ENCODE measurements around the gene SRD5A1.
"Not testable (repeated sequence)": the region's sequence is repeated elsewhere in the genome, so short reads cannot be mapped to it uniquely, and the experiment has no call there.

The SRD5A1 gene

DNA sequence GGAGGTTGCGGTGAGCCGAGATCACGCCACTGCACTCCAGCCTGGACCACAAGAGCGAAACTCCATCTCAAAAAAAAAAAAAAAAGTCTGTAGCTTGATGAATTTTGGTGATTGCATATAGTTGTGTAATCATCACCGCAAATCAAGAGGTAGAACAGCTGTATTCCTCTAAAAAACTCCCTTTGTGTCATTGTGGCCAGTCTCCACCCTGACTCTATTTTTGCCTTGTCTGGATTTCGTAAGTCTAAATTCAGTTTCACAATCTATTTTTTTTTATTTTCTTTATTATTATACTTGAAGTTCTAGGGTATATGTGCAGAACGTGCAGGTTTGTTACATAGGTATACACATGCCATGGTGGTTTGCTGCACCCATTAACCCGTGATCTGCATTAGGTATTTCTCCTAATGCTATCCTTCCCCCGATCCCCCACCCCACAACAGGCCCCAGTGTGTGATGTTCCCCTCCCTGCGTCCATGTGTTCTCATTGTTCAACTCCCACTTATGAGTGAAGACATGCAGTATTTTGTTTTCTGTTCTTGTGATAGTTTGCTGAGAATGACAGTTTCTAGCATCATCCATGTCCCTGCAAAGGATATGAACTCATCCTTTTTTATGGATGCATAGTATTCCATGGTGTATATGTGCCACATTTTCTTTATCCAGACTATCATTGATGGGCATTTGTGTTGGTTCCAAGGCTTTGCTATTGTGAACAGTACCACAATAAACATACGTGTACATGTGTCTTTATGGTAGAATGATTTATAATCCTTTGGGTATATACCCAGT is 12.5 kb downstream of the SRD5A1 start:
- not testable (repeated sequence) for DNase-seq (ENCODE audit: low spot score)

DNA sequence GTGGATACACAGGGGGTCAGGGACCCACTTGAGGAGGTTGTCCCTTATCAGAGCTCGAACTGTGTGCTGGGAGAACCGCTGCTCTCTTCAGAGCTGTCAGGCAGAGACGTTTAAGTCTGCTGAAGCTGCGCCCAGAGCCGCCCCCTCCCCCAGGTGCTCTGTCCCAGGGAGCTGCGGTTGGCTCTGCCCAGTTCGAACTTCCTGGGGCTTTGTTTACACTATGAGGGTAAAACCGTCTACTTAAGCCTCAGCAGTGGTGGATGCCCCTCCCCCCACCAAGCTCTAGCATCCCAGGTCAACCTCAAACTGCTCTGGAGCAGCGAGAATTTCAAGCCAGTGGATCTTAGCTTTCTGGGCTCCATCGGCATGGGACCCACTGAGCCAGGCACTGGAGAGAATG is 15.9 kb downstream of the SRD5A1 start:
- no peak for DNase-seq (ENCODE audit: low spot score)

DNA sequence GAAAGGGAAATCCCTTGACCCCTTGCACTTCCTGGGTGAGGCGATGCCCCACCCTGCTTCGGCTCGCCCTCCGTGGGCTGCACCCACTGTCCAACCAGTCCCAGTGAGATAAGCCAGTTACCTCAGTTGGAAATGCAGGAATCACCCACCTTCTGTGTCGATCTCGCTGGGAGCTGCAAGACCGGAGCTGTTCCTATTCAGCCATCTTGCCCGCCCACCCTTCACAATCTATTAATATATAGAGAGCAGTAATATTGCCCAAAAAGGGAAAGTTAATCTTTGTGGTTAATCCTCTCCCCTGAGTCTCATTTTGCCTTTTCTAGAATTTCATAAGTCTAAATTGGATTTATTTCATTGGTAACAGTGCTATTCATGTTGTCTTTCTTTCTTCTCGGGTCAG is 16.4 kb downstream of the SRD5A1 start:
- no peak for DNase-seq (ENCODE audit: low spot score)

DNA sequence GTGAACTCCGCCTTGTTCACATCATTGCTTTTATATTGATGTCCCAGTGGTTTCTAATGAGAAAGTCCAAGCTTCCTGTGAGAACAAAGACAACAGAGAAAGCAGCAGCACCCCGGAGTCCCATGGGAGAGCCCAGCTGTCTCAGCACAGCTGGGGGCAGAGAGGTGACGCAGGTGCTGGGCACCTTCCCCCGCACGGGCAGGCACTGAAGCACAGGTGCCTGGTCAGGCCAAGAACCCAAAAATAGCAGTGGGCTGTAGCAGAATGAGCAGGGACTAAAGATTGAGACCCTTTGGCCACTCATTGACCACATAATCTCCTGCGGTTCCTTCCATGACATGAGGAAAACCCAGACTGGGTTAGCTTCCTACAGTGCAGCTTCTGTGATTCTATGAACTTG is 18.8 kb downstream of the SRD5A1 start:
- no peak for DNase-seq (ENCODE audit: low spot score)

DNA sequence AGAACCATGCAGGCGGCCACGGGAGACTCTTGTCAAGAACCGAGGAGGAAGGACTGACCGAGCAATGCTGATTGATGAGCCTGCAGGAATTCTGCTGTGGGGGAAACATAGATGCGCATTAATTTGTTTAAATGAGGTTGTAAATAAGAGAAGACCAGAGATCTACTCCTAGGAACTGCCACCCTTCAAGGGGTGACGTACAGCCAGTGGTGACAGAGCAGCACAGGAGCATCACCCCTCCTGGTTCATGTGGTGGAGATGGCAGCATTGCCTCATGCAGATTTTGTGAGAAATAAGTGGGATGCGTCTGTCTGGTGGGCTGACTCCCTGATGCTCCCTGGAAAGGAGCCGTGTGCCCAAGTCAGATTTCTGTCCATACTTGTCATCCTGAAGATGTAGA is 22.2 kb downstream of the SRD5A1 start:
- DNase-seq (ENCODE audit: low spot score), result no peak

DNA sequence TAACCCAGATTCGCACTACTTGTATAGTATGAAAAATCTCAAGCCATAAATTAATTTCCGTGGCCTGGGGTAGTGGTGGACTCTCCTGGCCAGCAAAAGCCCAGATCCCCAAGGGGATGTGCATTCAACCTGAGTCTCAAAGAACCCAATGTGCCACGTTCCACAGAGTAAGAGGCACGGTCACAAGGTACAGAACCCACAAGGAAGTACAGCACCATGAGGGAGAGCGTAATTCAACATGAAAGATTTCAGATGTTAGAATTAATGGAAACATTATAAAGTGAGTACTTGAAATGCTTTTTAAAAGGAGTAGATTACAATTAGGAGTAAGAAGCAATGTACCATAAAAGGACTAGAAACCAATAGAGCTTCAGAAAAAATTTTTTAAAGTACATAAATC is 23.4 kb downstream of the SRD5A1 start:
- DNase-seq (ENCODE audit: low spot score), result no peak

DNA sequence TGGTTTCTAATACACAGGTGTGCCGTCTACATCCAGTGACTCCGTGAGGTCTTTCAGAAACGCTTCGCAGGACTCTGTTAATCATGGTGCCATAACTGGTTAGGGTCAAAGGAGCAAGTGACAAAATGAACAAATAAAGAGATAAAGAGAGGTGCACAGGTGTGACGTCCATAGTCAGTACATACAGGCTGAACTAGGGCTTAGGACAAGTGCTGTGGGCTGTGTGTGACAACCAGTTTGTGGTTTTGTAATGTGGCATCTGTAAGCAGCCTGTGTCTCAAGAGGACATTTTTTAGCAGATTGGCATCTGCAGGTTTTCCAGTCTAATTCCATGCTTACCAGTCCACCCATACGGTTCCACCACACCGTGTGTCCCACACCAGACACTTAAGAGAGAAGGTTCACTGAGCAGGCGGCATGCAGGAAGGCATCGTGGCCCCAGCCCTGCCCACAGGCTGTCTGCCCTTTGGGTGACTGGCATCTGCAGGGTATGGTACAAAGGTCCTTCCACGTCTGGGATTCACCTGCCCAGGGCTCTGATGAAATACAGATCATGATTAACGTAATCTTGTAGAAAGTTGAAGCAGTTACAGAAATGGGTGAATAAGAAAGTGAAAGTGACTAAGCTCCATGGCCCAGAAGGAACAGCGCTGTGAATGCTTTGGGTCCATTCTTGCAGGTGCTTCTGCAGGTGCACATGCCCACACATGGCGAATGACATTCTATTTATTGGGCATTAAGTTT is 26.9 kb downstream of the SRD5A1 start:
- DNase-seq (ENCODE audit: low spot score), result no peak

DNA sequence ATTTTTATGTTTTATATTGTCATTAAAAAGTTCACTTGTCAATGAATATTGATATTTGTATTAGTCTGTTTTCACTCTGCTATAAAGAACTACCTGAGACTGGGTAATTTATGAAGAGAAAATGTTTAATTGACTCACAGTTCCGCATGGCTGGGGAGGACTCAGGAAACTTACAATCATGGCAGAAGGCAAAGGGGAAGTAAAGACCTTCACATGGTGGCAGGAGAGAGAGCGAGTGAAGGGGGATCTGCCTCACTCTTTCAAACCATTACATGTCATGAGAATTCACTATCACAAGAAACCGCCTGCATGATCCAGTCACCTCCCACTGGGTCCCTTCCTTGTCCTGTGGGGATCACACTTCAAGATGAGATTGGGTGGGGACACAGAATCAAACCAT is 27.4 kb downstream of the SRD5A1 start:
- no peak for DNase-seq (ENCODE audit: low spot score)

DNA sequence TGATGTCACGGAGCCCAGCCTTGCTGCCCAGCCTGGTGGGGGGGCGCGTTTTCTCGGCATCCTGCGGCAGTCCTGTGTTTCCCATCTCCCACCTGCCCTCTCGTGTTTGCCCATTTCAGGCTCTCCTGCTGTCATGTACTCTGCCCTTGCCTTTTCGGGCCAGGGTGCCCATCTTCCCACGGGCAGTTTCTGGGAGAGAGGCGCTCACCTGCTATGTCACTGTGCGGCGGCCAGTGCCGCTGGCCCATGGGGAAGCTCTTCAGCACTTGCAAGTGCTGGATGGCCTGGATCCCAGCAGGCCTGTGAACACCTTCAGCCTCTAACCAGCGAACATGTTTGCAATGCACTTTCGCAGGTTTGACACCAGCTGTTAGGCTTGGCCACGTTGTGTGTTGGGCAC is 33.5 kb downstream of the SRD5A1 start:
- no peak for DNase-seq (ENCODE audit: low spot score)

DNA sequence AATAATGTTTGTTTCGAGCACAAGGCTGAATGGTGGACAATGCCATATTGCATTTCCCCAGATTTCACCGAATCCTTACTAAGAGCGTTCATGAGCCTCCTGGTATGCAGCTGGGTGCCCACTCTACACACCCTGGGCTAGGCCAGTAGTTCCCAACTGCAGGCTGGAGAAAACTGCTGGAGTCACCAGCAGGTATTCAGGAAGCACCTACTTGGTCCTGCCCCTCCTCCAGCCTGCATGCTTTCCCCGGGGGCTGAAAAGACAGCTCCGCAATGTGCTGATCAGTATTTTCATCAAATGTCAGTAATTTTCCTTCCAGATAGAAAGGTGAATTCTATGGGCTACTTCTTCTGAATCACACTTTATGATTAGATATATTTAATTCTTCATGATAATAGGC is 34.4 kb downstream of the SRD5A1 start:
- no peak for DNase-seq (ENCODE audit: low spot score)

DNA sequence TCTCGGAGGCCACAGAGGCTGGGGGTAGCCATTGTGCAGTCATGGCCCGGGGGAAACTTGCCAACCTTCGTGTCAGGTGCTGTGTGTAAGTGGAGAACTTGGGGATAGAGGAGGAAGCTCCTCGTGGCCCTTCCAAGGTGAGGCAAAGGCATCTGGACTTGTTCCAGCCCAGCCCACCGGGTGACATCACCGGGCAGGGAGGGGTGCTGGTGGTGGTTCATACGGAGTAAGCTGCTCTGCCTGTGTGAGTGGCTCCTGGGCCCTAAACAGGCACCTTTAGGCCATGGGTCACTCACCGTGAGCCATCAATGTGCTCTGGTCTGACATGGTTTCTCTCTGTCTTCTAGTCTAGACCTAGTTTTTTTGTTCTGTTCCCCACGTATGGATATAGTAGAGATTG is 35.5 kb downstream of the SRD5A1 start:
- DNase-seq (ENCODE audit: low spot score), result not testable (repeated sequence)

DNA sequence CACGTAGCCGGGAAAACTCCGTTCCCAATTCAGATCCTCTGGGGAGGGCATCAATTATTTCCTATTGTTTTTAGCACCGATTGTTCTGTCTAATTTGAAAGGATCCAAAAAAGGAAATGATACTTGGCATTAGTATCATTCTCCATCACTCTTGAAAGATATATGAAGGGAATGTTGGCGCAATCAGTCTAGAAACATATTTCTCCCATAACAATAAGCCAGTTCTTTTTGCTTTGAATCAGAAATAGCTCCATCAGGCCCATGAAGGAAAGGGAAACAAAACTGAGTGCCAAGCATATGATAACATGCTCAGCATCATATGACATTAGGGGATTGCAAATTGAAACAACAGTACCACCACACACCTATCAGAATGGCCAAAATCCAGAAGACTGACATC is 39.8 kb downstream of the SRD5A1 start:
- DNase-seq (ENCODE audit: low spot score), result no peak

DNA sequence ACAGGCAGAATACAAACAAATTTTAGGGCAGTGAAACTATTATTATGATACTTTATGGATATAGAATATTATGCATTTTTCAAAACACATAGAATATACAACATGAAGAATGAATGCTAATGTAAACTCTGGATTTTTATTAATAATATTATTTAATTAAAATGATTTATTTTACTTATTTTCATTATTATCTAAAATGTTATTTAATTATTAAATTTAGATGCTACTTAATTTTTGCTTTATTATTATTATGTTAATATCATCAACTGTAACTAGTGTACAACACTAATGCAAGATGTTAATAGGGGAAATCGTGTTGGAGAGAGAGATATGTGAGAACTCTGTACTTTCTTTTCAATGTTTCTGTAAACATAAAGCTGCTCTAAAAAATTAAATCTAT is 40.7 kb downstream of the SRD5A1 start:
- DNase-seq (ENCODE audit: low spot score), result no peak

DNA sequence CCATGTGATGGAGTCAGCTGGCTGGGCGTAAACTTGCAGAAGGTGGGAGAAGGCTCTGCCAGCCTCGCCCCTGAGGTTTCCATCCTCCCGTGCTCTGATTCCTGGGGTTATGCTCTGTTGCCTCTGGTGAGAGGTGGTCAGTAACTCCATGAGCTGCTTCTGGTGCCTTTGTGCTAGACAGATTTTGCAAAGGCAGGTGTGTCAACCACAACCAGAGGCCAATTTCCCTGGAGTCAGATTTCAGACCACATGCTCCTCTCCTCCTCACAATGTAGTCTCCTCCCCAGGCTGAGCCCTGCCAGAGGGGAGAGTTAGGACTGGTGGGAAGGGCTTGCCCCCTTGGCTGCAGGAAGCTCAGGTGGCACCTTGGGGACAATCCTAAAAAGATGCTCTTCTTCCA is 41.2 kb downstream of the SRD5A1 start:
- DNase-seq (ENCODE audit: low spot score), result no peak

DNA sequence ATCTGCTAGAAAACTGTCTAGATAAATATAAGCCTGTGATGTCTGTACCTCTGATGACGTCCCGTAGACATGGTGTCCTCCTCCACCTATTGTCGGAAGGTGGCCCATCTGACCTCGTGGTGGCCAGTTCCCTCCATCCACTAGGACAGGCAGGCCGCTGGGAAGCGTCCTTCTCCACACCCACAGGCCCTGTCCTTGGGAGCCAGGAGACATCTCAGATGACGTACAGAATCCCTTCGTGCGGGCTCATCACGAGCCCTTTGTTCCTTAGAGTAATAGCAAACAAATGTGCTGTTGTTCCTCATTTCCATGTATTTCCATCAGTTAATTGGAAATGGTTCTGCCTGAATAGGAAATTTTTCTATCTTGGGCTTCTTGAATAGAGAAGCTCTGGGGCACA is 41.6 kb downstream of the SRD5A1 start:
- DNase-seq (ENCODE audit: low spot score), result no peak

DNA sequence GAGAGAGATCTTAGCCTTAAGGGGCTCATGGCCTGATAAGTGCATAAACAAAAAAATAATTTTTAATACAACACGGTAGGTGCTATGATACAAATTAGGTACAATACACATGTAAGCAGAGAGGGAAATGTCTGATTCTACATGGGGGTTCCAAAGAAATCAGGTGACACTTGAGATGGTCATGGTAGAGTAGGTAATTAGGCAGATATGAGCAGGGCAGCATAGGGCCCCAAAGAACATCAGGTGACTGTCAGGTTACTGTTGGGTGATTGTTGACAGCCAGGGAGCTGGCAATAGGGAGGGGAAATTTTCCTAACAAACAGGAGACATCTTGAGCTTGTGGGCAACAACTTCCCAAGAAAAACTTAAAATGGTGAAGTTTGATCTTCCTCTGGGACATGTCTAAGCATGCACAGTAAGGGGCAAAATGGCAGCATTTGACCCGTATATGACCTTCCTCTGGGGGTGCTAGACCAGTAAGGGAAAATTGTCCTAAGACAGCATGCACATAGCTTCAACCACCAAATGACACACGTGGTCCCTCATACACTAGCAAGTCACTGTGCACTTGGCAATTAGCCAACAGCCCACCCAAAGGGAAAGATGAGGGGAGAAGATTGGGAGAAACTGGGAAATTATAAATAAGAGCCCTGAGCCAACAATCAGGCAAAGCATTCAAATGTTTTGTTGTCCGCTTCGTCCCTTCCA is 42.7 kb downstream of the SRD5A1 start:
- no peak for DNase-seq (ENCODE audit: low spot score)

DNA sequence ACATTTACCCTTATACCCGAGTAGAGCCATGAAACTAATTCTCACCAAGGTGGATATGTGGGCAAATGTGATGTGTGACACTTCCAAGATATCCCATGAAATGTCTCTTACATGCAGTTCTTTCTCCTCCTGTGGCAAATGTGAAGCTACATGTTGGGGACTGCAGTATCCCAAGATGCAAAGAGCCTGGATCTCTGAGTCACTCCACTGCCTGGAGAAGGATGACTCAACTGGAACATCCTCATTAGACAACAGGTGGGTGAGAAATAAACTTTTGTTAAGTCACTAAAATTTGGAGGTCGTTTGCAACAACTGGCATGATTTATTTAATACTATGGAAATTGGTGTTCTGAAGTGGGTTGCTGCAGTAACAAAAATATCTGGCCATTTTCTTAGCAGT is 43.5 kb downstream of the SRD5A1 start:
- DNase-seq (ENCODE audit: low spot score), result no peak

DNA sequence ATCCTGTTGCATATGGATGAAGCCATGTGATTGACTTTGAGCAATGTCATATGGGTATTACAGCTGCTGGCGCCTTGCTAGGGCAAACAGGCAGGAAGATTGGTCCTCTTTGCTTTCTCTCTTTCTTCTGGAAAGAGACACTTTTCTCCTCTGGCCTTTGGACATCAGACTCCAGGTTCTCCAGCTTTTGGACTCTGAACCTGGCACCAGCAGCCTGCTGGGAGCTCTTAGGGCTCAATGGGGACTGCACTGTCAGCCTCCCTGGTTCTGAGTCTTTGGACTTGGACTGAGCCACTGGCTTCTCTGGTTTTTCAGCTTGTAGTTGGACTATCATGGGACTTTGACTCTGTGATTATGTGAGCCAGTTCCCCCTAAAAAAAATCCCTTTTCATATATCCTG is 45.1 kb downstream of the SRD5A1 start:
- no peak for DNase-seq (ENCODE audit: low spot score)

DNA sequence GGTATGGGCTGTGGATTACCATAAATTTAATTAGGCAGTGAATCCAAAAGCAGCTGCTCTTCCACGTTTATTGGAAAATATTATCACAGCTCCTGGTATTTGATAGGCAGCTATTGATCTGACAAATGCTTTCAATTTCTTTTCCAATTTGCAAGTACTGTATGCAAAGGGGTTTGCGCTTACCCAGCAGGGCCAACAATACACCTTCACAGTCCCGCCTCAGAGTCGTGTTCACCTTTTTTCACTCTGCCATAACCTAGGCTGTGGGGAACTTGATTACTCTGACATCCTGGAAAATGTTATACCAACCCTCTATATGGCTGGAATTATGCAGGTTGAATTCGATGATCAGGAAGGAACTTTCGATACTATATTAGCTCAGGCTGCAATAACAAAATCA is 47.7 kb downstream of the SRD5A1 start:
- DNase-seq (ENCODE audit: low spot score), result no peak

DNA sequence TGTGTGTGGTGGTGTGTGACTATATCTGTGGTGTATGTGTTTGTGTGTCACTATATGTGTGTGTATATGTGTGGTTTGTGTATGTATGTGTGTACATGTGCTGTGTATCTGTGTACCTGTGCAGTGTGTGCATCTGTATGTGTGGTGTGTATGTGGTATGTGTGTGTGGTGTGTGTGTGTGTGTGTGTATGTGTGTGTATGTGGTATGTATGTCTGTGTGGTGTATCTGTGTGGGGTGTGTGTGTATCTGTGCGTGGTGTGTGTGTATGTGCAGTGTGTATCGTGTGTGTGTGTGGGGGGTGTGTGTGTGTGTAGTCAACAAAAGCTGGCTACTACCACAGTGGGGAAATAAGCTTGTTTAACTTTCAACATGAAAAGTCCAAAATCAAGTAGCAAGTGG is 48.4 kb downstream of the SRD5A1 start:
- no peak for DNase-seq (ENCODE audit: low spot score)

DNA sequence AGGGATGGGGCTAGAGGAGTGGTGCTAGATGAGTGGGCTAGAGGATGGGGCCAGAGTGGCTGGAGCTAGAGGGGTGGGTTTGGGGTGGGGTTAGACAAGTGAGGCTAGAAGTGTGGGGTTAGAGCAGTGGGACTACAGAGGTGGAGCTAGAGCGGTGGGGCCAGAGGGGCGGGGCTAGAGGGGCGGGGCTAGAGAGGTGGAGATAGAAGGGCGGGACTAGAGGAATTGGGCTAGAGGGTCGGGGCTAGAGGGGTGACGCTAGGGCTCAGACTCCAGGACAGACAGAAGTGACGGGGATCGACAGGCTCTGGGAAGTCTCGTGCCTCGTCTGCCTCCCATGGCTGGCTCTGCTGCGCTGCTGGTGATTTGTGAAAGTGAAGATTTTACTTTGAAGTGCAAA is 49.0 kb downstream of the SRD5A1 start:
- no peak for DNase-seq (ENCODE audit: low spot score)

DNA sequence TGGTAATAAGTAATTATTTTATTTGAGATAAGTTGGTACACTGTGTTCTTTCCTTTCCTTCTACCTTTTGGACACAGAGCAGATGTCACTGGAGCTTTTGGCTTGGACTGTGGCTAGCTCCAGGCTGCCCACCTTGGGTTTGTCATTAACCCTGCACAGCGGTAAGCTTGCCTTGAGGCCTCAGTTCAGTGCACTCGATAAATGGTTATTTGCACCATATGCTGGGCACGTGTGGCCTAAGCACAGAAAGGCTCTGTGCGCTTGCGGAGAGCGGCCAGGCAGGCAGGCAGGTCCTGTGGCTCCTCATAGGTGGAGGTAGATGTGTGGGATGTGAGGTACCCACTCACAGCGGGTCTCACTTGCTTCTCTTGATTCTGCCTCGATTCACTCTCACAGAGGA is 50.0 kb downstream of the SRD5A1 start:
- DNase-seq (ENCODE audit: low spot score), result no peak

DNA sequence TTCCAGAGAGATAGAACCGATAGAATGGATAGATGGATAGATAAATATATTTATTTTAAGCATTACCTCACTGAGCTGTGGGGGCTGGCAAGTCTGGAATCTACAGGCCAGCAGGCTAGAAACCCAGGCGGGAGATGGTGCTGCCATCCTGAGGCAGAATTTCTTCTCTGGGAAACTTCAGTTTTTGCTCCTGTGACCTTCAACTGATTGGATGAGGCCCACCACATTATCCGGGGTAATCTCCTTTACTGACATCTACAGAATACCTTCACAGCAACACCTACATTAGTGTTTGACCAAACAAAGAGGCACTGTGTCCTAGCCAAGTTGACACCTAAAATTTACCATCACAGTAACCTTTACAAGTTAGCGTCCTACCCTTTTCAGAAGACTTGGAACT is 50.8 kb downstream of the SRD5A1 start:
- no peak for DNase-seq (ENCODE audit: low spot score)
